ENCODE data around the gene DGKB.

DNA sequence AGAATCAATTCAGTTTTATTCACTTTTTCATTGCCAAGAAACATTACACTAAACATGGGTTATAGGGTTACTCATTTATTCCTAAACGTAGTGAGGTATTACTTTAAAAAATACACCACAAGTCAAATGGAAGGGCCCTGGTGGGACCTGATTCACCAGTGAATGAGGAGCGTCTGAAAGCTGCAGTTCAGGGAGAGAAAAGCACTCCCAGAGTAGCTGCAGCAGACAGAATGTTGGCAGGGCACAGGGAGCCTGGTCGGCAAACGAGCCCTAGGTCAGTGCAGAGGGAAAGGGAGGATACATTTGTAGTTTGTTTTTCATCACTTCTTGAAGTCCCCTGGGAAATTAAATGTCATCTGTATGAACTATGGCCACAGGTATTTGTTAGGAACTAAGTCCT, 551.4 kb downstream of the DGKB start:
- TF ChIP-seq, protein P1, sequence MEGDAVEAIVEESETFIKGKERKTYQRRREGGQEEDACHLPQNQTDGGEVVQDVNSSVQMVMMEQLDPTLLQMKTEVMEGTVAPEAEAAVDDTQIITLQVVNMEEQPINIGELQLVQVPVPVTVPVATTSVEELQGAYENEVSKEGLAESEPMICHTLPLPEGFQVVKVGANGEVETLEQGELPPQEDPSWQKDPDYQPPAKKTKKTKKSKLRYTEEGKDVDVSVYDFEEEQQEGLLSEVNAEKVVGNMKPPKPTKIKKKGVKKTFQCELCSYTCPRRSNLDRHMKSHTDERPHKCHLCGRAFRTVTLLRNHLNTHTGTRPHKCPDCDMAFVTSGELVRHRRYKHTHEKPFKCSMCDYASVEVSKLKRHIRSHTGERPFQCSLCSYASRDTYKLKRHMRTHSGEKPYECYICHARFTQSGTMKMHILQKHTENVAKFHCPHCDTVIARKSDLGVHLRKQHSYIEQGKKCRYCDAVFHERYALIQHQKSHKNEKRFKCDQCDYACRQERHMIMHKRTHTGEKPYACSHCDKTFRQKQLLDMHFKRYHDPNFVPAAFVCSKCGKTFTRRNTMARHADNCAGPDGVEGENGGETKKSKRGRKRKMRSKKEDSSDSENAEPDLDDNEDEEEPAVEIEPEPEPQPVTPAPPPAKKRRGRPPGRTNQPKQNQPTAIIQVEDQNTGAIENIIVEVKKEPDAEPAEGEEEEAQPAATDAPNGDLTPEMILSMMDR (IDR thresholded peaks at IDR 0.05), result no peak
- no peak for TF ChIP-seq EZH2 (IDR thresholded peaks at IDR 0.05)
- TF ChIP-seq EZH2phosphoT487 (IDR thresholded peaks at IDR 0.05), result no peak
